HepG2 (cell line): ENCODE data around the gene DAB2IP. TPM values are rescaled to one million over a fixed set of nuclear protein-coding genes. Genes with fewer than 3 reads are reported as not detected.

Experiments used
- ATAC-seq: fragments of 200-7000 bp; cut with Tn5 transposase; 3 replicates; pipeline ENCODE4 v1.9.1; 2020; ENCODE audit warnings: mild to moderate bottlenecking, moderate library complexity
- BruUV-seq: library from RNA; stranded (reverse); fragments of 400-500 nt; replicated peaks from 2 replicates; lab custom pipeline; 2021; lab: Mats Ljungman, UMichigan
- CTCF ChIA-PET: fragments of 300-600 bp; formaldehyde crosslinking; extraction: SDS; loops from one replicate; lab custom pipeline; 2021; ENCODE audit warnings: low total read pairs, inconsistent platforms, low intra/inter-chr PET ratio; lab: Yijun Ruan, JAX
- POLR2A ChIA-PET: fragments of 350-600 bp; sonication (Branson Sonifier 250); formaldehyde crosslinking; loops from one replicate; lab custom pipeline; 2020; ENCODE audit warnings: antibody characterized with exemption, inconsistent platforms; lab: Yijun Ruan, JAX
- DNase-seq: peaks from one replicate; pipeline ENCODE4 v3.0.0-alpha.2; 2015; ENCODE audit warnings: low spot score
- FAIRE-seq: peaks from 3 replicates; lab custom pipeline; 2011; peaks lifted over from hg19 to GRCh38; lab: Jason Lieb, UNC
- H2AFZ ChIP-seq: one replicate; pipeline ENCODE4 v1.6.1; 2011; ENCODE audit warnings: low read length, inconsistent platforms
- H3K27ac ChIP-seq: fragments of 300-600 bp; 3 replicates; pipeline ENCODE4 v1.8.0; 2011; ENCODE audit warnings: mixed run types, mild to moderate bottlenecking, mixed read lengths, low read length, inconsistent platforms; ENCODE audit not compliant: insufficient read depth; ENCODE audit errors: extremely low read length
- H3K27me3 ChIP-seq, 2 experiments: fragments of 200-600 bp in 1 of 2; 2 replicates in 1 of 2; 3 replicates in 1 of 2; pipeline versions ENCODE4 v1.6.0 to v1.8.0; 2011; ENCODE audit warnings: low read length in 2 of 2, mild to moderate bottlenecking in 2 of 2, moderate library complexity in 2 of 2, inconsistent platforms in 1 of 2; ENCODE audit not compliant: insufficient read depth in 2 of 2, control insufficient read depth in 1 of 2
- H3K36me3 ChIP-seq, 2 experiments: fragments of 200-600 bp in 1 of 2; replicated peaks in 1 of 2; 2 replicates in 1 of 2; 3 replicates in 1 of 2; pipeline versions ENCODE4 v1.5.1 to v1.8.0; 2011; ENCODE audit warnings: low read length in 2 of 2, inconsistent platforms in 1 of 2; ENCODE audit not compliant: insufficient read depth in 2 of 2, control insufficient read depth in 1 of 2
- H3K4me1 ChIP-seq: 2 replicates; pipeline ENCODE4 v1.5.1; 2012; ENCODE audit warnings: low read length, inconsistent platforms; ENCODE audit not compliant: insufficient read depth
- H3K4me2 ChIP-seq: 2 replicates; pipeline ENCODE4 v1.6.0; 2011; ENCODE audit warnings: low read depth, low read length, inconsistent platforms
- H3K4me3 ChIP-seq, 3 experiments: fragments of 200-600 bp in 1 of 3; sonication (generic), shearing (Covaris generic) in 1 of 3; replicated peaks in 1 of 3; 2 replicates each; pipeline ENCODE4 v1.5.1; 2011 to 2016; ENCODE audit warnings: low read length in 3 of 3, inconsistent platforms in 2 of 3, low read depth in 2 of 3, mild to moderate bottlenecking in 2 of 3, control low read depth in 1 of 3, mixed read lengths in 1 of 3; ENCODE audit not compliant: insufficient read depth in 1 of 3
- H3K79me2 ChIP-seq: one replicate; pipeline ENCODE4 v1.6.1; 2011; ENCODE audit warnings: low read length, inconsistent platforms; ENCODE audit not compliant: insufficient read depth
- H3K9ac ChIP-seq: 2 replicates; pipeline ENCODE4 v1.6.0; 2011; ENCODE audit warnings: mild to moderate bottlenecking, low read depth, low read length, inconsistent platforms; ENCODE audit not compliant: insufficient read depth
- H3K9me3 ChIP-seq: 2 replicates; pipeline ENCODE4 v1.5.1; 2012; ENCODE audit warnings: mild to moderate bottlenecking, low read length
- H4K20me1 ChIP-seq: 2 replicates; pipeline ENCODE4 v1.6.0; 2011; ENCODE audit warnings: inconsistent platforms, mild to moderate bottlenecking, low read length, moderate library complexity; ENCODE audit not compliant: insufficient read depth
- GZF1 ChIP-seq: sonication (generic); formaldehyde crosslinking; IDR thresholded peaks from 2 replicates; pipeline ENCODE4 v1.5.1; 2020; ENCODE audit warnings: mild to moderate bottlenecking, missing genetic modification reagents
- JUN ChIP-seq: sonication (generic); formaldehyde crosslinking; IDR thresholded peaks from 2 replicates; pipeline ENCODE4 v1.4.0; 2020; ENCODE audit warnings: mild to moderate bottlenecking, missing genetic modification reagents
- MIER3 ChIP-seq: IDR thresholded peaks from 2 replicates; pipeline ENCODE4 v1.6.1; 2016; ENCODE audit warnings: missing compliant biosample characterization, borderline replicate concordance
- TBX3 ChIP-seq: fragments of 450-650 bp; IDR thresholded peaks from 2 replicates; pipeline ENCODE4 v1.6.1; 2017; ENCODE audit warnings: antibody characterized with exemption, mild to moderate bottlenecking, inconsistent platforms, borderline replicate concordance
- ZC3H4 ChIP-seq: sonication (generic); formaldehyde crosslinking; IDR thresholded peaks from 2 replicates; pipeline ENCODE4 v1.4.0; 2020; ENCODE audit warnings: missing genetic modification reagents, borderline replicate concordance
- ZNF10 ChIP-seq: sonication (generic); formaldehyde crosslinking; IDR thresholded peaks from 2 replicates; pipeline ENCODE4 v1.4.0; 2020; ENCODE audit warnings: mild to moderate bottlenecking, low read depth, missing genetic modification reagents, borderline replicate concordance
- ZNF296 ChIP-seq: sonication (generic); formaldehyde crosslinking; conservative IDR thresholded peaks from 2 replicates; pipeline ENCODE4 v1.5.0; 2020; ENCODE audit warnings: mild to moderate bottlenecking, missing genetic modification reagents
- ZNF446 ChIP-seq: sonication (generic); formaldehyde crosslinking; IDR thresholded peaks from 2 replicates; pipeline ENCODE4 v1.5.0; 2020; ENCODE audit warnings: mild to moderate bottlenecking, missing genetic modification reagents
- ZNF510 ChIP-seq: sonication (generic); formaldehyde crosslinking; IDR thresholded peaks from 2 replicates; pipeline ENCODE4 v1.4.0; 2020; ENCODE audit warnings: low read depth, mild to moderate bottlenecking, missing genetic modification reagents
- ZNF720 ChIP-seq: sonication (generic); formaldehyde crosslinking; IDR thresholded peaks from 2 replicates; pipeline ENCODE4 v1.4.0; 2020; ENCODE audit warnings: missing genetic modification reagents
- WGBS: methylation state at CpG from one replicate; pipeline ENCODE4 v1.1.6; 2017; ENCODE audit warnings: low lambda C conversion rate; 5-methylcytosine and 5-hydroxymethylcytosine counted together
- in situ Hi-C: cut with HindIII; loops from 2 replicates; pipeline ENCODE4 v1.10.0; 2017; ENCODE audit warnings: low pct_unique_long_range_greater_than_20kb; ENCODE audit not compliant: extremely low pct_ligation_motif_present
- intact Hi-C: fragments of 100-400 bp; cut with micrococcal nuclease; formaldehyde crosslinking; loops from one replicate; pipeline ENCODE4 v1.10.0; 2022; ENCODE audit not compliant: unreplicated experiment
- polyA plus RNA-seq, 8 experiments: library from polyadenylated mRNA; depleted of rRNA in 3 of 8; stranded (reverse) in 7 of 8; unstranded in 1 of 8; fragments of >200 nt; fragmentation: Illumina TruSeq in 4 of 8; extraction: Trizol in 4 of 8; gene quantifications; 2 replicates each; pipeline versions ENCODE4 v1.2.1 to v1.2.3, GENCODE V29; 2011 to 2016; ENCODE audit warnings: low read depth in 4 of 8, missing spikeins in 1 of 8, mixed read lengths in 1 of 8; ENCODE audit not compliant: insufficient read depth in 1 of 8
- total RNA-seq, 5 experiments: library from RNA; depleted of rRNA; stranded (reverse); fragments of >200 nt; fragmentation: Illumina TruSeq; extraction: Trizol; gene quantifications; 2 replicates each; pipeline ENCODE4 v1.2.3, GENCODE V29; 2016; ENCODE audit warnings: low read depth in 1 of 5
- TF ChIP-seq, protein P1 (sequence below): sonication (generic); formaldehyde crosslinking; IDR thresholded peaks from 2 replicates; pipeline ENCODE4 v1.8.0; 2022; ENCODE audit warnings: missing genetic modification reagents, mild to moderate bottlenecking, inconsistent platforms, borderline replicate concordance
- TF ChIP-seq, protein P2 (sequence below): IDR thresholded peaks from 2 replicates; pipeline ENCODE4 v1.6.1; 2016; ENCODE audit warnings: low read depth, missing genetic modification reagents, missing compliant biosample characterization
- TF ChIP-seq, protein P3 (sequence below): sonication (generic); formaldehyde crosslinking; IDR thresholded peaks from 2 replicates; pipeline ENCODE4 v1.5.0; 2020; ENCODE audit warnings: missing genetic modification reagents
- TF ChIP-seq, protein P4 (sequence below): sonication (generic); formaldehyde crosslinking; IDR thresholded peaks from 2 replicates; pipeline ENCODE4 v1.9.0; 2022; ENCODE audit warnings: low read depth, missing genetic modification reagents

Gene DAB2IP
- total and polyA plus RNA-seq, 2 of the 13 experiments (the other 11 are each of a cell fraction or from before 2014, with no cell fraction given), result 25.3 to 37.9 TPM

DNA sequence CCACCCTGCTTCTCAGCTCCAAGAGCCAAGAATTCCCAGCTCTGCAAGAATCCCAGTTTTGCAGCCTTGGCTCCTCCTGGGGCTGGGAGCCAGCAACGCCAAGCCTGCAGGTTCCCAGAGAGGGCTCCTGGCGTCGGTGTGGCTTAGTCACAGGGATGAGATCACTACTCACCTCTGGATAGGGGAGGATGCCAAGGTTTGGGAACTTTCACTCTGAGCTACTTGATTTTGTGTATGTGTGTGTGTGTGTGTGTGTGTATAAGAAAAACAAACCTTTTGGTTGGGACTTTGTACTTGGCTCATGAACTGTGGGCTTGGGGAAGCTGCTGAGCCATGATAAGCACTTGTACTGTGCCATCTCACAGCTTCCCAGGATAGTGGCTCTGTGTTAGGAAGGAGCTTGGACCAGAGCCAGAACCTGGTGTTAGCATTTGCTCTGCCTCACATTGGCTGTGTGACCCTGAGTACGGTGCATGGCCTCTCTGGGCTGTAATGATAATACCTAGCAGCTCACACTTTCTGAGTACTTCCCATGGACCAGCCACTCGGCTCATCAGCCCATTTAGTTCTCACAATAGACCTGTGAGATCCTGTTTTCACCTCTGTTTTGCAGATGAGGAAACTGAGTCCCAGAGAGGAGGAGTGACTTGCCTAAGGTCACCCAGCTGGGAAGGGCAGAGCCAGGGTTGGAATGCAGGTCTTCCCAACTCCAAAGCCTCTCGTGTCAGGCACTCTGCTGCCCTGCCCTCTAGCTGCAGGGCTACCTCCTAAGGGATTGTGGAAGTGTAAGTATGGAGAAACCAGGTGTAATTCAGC is 41.4 kb upstream of the DAB2IP start:
- H3K9ac ChIP-seq, result no peak overlapping the region
- in situ Hi-C loops (no loop called here), intact Hi-C loops (loop anchor here (5.0 kb wide), 1 partner anchor 63 kb away; no protein-coding TSS in a partner anchor)
- WGBS, result 21% methylated on average over 6 of the region's 6 CpGs
- peak; percentile 88 for ATAC-seq
- no peaks in the 10 kb centered on the region for H3K9me3 ChIP-seq
- peaks cover 60% of the 10 kb centered on the region for H3K4me1 ChIP-seq
- no peaks in the 10 kb centered on the region for H3K36me3 ChIP-seq
- no TSS peak for BruUV-seq
- no peaks in the 10 kb centered on the region for H4K20me1 ChIP-seq
- no peak overlapping the region for H3K27ac ChIP-seq
- no peaks in the 10 kb centered on the region; a peak in 1 of 5 replicates for H3K27me3 ChIP-seq
- no peaks in the 10 kb centered on the region for H3K79me2 ChIP-seq
- POLR2A ChIA-PET, result interaction anchor here (1.2 to 1.5 kb wide), 2 partner anchors 11 to 23 kb away, joined by 5 to 6 read pairs; no protein-coding TSS in a partner anchor
- CTCF ChIA-PET, result no interaction called here
- DNase-seq, result peak; percentile 93
- H3K4me2 ChIP-seq, result peak overlapping the region; percentile 33
- FAIRE-seq, result peak; percentile 94
- H2AFZ ChIP-seq, result no peak overlapping the region
- H3K4me3 ChIP-seq, result no peak overlapping the region
- TF ChIP-seq, protein P1, sequence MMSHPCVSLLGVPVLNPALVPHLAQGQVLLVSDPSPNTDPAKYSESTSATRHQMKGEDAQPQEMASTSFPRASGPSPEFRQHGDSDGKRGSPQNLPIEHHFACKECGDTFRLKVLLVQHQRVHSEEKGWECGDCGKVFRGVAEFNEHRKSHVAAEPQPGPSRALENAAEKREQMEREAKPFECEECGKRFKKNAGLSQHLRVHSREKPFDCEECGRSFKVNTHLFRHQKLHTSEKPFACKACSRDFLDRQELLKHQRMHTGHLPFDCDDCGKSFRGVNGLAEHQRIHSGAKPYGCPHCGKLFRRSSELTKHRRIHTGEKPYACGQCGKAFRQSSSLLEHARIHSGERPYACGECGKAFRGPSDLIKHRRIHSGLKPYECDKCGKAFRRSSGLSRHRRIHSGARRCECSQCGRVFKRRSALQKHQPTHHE, result 0 out of 2 replicates have a peak, but pooled peaks have one; percentile 54
- TF ChIP-seq ZNF296 (no peak), MIER3 (CRISPR knock-in tag) (0 out of 2 replicates have a peak, but pooled peaks have one; percentile 15), ZNF10 (CRISPR knock-in tag) (no peak), JUN (CRISPR knock-in tag) (peak; percentile 72; the same call in 1 of the 2 replicates), ZNF510 (no peak), ZNF446 (no peak), GZF1 (no peak), ZC3H4 (no peak), ZNF720 (CRISPR knock-in tag) (no peak), TBX3 (no peak)
- TF ChIP-seq, protein P2, sequence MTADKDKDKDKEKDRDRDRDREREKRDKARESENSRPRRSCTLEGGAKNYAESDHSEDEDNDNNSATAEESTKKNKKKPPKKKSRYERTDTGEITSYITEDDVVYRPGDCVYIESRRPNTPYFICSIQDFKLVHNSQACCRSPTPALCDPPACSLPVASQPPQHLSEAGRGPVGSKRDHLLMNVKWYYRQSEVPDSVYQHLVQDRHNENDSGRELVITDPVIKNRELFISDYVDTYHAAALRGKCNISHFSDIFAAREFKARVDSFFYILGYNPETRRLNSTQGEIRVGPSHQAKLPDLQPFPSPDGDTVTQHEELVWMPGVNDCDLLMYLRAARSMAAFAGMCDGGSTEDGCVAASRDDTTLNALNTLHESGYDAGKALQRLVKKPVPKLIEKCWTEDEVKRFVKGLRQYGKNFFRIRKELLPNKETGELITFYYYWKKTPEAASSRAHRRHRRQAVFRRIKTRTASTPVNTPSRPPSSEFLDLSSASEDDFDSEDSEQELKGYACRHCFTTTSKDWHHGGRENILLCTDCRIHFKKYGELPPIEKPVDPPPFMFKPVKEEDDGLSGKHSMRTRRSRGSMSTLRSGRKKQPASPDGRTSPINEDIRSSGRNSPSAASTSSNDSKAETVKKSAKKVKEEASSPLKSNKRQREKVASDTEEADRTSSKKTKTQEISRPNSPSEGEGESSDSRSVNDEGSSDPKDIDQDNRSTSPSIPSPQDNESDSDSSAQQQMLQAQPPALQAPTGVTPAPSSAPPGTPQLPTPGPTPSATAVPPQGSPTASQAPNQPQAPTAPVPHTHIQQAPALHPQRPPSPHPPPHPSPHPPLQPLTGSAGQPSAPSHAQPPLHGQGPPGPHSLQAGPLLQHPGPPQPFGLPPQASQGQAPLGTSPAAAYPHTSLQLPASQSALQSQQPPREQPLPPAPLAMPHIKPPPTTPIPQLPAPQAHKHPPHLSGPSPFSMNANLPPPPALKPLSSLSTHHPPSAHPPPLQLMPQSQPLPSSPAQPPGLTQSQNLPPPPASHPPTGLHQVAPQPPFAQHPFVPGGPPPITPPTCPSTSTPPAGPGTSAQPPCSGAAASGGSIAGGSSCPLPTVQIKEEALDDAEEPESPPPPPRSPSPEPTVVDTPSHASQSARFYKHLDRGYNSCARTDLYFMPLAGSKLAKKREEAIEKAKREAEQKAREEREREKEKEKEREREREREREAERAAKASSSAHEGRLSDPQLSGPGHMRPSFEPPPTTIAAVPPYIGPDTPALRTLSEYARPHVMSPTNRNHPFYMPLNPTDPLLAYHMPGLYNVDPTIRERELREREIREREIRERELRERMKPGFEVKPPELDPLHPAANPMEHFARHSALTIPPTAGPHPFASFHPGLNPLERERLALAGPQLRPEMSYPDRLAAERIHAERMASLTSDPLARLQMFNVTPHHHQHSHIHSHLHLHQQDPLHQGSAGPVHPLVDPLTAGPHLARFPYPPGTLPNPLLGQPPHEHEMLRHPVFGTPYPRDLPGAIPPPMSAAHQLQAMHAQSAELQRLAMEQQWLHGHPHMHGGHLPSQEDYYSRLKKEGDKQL (CRISPR knock-in tag), result no peak
- TF ChIP-seq, protein P3, sequence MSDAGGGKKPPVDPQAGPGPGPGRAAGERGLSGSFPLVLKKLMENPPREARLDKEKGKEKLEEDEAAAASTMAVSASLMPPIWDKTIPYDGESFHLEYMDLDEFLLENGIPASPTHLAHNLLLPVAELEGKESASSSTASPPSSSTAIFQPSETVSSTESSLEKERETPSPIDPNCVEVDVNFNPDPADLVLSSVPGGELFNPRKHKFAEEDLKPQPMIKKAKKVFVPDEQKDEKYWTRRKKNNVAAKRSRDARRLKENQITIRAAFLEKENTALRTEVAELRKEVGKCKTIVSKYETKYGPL (CRISPR knock-in tag), result no peak
- TF ChIP-seq, protein P4, sequence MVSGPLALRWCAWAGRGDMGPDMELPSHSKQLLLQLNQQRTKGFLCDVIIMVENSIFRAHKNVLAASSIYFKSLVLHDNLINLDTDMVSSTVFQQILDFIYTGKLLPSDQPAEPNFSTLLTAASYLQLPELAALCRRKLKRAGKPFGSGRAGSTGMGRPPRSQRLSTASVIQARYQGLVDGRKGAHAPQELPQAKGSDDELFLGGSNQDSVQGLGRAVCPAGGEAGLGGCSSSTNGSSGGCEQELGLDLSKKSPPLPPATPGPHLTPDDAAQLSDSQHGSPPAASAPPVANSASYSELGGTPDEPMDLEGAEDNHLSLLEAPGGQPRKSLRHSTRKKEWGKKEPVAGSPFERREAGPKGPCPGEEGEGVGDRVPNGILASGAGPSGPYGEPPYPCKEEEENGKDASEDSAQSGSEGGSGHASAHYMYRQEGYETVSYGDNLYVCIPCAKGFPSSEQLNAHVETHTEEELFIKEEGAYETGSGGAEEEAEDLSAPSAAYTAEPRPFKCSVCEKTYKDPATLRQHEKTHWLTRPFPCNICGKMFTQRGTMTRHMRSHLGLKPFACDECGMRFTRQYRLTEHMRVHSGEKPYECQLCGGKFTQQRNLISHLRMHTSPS (CRISPR knock-in tag), result peak; percentile 55; the same call in 1 of the 2 replicates
